Astrocyte (in vitro differentiated cells and primary cell): ENCODE data around the gene OVOL2.

Experiments
- EZH2 ChIP-seq: IDR thresholded peaks from 2 replicates; pipeline ENCODE4 v1.6.1; 2012; ENCODE audit warnings: mild to moderate bottlenecking, low read length, inconsistent platforms; ENCODE audit not compliant: insufficient read depth
- TF ChIP-seq, protein P1 (sequence below): IDR thresholded peaks from 2 replicates; pipeline ENCODE4 v1.5.1; 2011; ENCODE audit warnings: low read depth, mild to moderate bottlenecking, inconsistent platforms, low read length, moderate library complexity; ENCODE audit not compliant: insufficient read depth

DNA sequence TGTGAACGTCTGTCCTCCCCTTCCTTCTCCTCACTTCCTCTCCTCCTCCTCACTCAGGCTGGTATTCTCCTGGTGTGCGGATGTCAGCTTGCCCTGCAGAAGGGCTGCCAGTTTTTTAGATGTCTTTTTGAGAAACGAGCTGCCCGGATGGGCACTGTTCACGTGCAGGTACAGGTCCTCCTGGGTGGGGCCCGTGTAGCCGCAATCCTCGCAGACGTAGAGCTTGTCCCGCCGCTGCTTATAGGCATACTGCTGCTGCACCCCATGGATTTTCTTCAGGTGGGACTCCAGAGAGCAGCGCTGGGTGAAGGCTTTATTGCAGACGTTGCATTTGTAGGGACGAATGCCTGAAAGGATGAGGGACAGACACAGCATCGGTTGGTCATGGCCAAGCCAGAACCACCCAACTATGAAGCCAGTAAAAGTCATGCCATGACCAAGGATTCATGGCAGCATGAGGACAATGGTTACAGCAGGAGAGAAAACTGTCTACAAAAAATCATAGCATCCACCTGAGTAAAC is 33.0 kb downstream of the OVOL2 start:
- TF ChIP-seq, protein P1, sequence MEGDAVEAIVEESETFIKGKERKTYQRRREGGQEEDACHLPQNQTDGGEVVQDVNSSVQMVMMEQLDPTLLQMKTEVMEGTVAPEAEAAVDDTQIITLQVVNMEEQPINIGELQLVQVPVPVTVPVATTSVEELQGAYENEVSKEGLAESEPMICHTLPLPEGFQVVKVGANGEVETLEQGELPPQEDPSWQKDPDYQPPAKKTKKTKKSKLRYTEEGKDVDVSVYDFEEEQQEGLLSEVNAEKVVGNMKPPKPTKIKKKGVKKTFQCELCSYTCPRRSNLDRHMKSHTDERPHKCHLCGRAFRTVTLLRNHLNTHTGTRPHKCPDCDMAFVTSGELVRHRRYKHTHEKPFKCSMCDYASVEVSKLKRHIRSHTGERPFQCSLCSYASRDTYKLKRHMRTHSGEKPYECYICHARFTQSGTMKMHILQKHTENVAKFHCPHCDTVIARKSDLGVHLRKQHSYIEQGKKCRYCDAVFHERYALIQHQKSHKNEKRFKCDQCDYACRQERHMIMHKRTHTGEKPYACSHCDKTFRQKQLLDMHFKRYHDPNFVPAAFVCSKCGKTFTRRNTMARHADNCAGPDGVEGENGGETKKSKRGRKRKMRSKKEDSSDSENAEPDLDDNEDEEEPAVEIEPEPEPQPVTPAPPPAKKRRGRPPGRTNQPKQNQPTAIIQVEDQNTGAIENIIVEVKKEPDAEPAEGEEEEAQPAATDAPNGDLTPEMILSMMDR, result no peak
- no peak for TF ChIP-seq EZH2
